Neural crest cell (in vitro differentiated cells): ENCODE results near the gene ALLC. TPM values are rescaled to one million over a fixed set of nuclear protein-coding genes. Genes with fewer than 3 reads are reported as not detected.

Experiments used
- DNase-seq: peaks from one replicate; pipeline ENCODE4 v3.0.0; 2021; ENCODE audit warnings: low read depth, mixed read lengths, low spot score
- H3K27ac Mint-ChIP-seq: one replicate; pipeline ENCODE4 v1.8.0; 2021; ENCODE audit warnings: mild to moderate bottlenecking, mixed read lengths; ENCODE audit not compliant: unreplicated experiment
- H3K27me3 Mint-ChIP-seq: 2 replicates; pipeline ENCODE4 v1.8.0; 2021; ENCODE audit warnings: low read depth, mild to moderate bottlenecking, mixed read lengths
- H3K36me3 Mint-ChIP-seq: 2 replicates; pipeline ENCODE4 v1.8.0; 2021; ENCODE audit warnings: low read depth, mild to moderate bottlenecking, mixed read lengths
- H3K4me1 Mint-ChIP-seq: 2 replicates; pipeline ENCODE4 v1.8.0; 2021; ENCODE audit warnings: mixed read lengths
- H3K4me3 Mint-ChIP-seq: one replicate; pipeline ENCODE4 v1.8.0; 2021; ENCODE audit warnings: mild to moderate bottlenecking, mixed read lengths
- H3K9me3 Mint-ChIP-seq: 2 replicates; pipeline ENCODE4 v1.8.0; 2021; ENCODE audit warnings: mixed read lengths
- CTCF ChIP-seq: fragments of 200-600 bp; sonication (generic); conservative IDR thresholded peaks from 2 replicates; pipeline ENCODE4 v1.5.0; 2021; ENCODE audit warnings: antibody characterized with exemption, mild to moderate bottlenecking
- total RNA-seq: library from RNA; stranded (reverse); gene quantifications from 2 replicates; pipeline ENCODE4 v1.2.1, GENCODE V29; 2021

The ALLC gene
- total RNA-seq, 1 donor from 2014 or later = not detected

GRCh38 chr2:3665886-3666612, 8.0 kb downstream of the ALLC start:
- Mint-ChIP-seq H3K36me3 (no peaks in the 10 kb centered on the region), H3K27me3 (no peaks in the 10 kb centered on the region), H3K27ac (no peak overlapping the region), H3K4me1 (peaks cover 12% of the 10 kb centered on the region), H3K4me3 (no peak overlapping the region), H3K9me3 (no peaks in the 10 kb centered on the region)
- DNase-seq = no peak
- no peak for TF ChIP-seq CTCF

GRCh38 chr2:3666613-3666975, 8.6 kb downstream of the ALLC start:
- Mint-ChIP-seq H3K36me3 (no peaks in the 10 kb centered on the region), H3K4me1 (peaks cover 12% of the 10 kb centered on the region), H3K4me3 (no peak overlapping the region), H3K27me3 (no peaks in the 10 kb centered on the region), H3K27ac (no peak overlapping the region), H3K9me3 (no peaks in the 10 kb centered on the region)
- TF ChIP-seq CTCF = no peak
- DNase-seq = no peak

- Mint-ChIP-seq H3K27me3 (no peaks in the 10 kb centered on the region), H3K9me3 (no peaks in the 10 kb centered on the region), H3K27ac (no peak overlapping the region), H3K4me3 (no peak overlapping the region), H3K36me3 (no peaks in the 10 kb centered on the region), H3K4me1 (peaks cover 12% of the 10 kb centered on the region)
- TF ChIP-seq CTCF = no peak
- DNase-seq = no peak
Observed at GRCh38 chr2:3667151-3667631, 9.2 kb downstream of the ALLC start.

- DNase-seq = no peak
- Mint-ChIP-seq H3K36me3 (no peaks in the 10 kb centered on the region), H3K4me1 (peaks cover 12% of the 10 kb centered on the region), H3K27me3 (no peaks in the 10 kb centered on the region), H3K4me3 (no peak overlapping the region), H3K27ac (no peak overlapping the region), H3K9me3 (no peaks in the 10 kb centered on the region)
- TF ChIP-seq CTCF = no peak
Observed at GRCh38 chr2:3669656-3670055, 11.7 kb downstream of the ALLC start.

GRCh38 chr2:3670376-3670775, 12.4 kb downstream of the ALLC start:
- peaks cover 12% of the 10 kb centered on the region for H3K4me1 Mint-ChIP-seq
- no peak overlapping the region for H3K27ac Mint-ChIP-seq
- H3K9me3 Mint-ChIP-seq = no peaks in the 10 kb centered on the region
- no peaks in the 10 kb centered on the region for H3K27me3 Mint-ChIP-seq
- H3K4me3 Mint-ChIP-seq = no peak overlapping the region
- no peak for TF ChIP-seq CTCF
- DNase-seq = no peak
- no peaks in the 10 kb centered on the region for H3K36me3 Mint-ChIP-seq
